ENCODE data around the gene CHST8.

The CHST8 gene

GRCh38 chr19:33701565-33701964, 79.8 kb downstream of the CHST8 start:
- no peak for TF ChIP-seq CTCF (conservative IDR thresholded peaks at IDR 0.05; ENCODE audit: low read depth, low read length)
- no peak overlapping the region for H3K4me3 ChIP-seq (ENCODE audit: low read depth, low read length)
- no peak for DNase-seq (ENCODE audit: low read depth)

GRCh38 chr19:33702606-33703437, 81.1 kb downstream of the CHST8 start:
- no peak overlapping the region for H3K4me3 ChIP-seq (ENCODE audit: low read depth, low read length)
- no peak for DNase-seq (ENCODE audit: low read depth)
- TF ChIP-seq CTCF (conservative IDR thresholded peaks at IDR 0.05; ENCODE audit: low read depth, low read length) = no peak

GRCh38 chr19:33703438-33703750, 81.6 kb downstream of the CHST8 start:
- TF ChIP-seq CTCF (conservative IDR thresholded peaks at IDR 0.05; ENCODE audit: low read depth, low read length) = no peak
- no peak overlapping the region for H3K4me3 ChIP-seq (ENCODE audit: low read depth, low read length)

GRCh38 chr19:33703821-33704220, 82.1 kb downstream of the CHST8 start:
- TF ChIP-seq CTCF (conservative IDR thresholded peaks at IDR 0.05; ENCODE audit: low read depth, low read length) = no peak
- H3K4me3 ChIP-seq (ENCODE audit: low read depth, low read length) = no peak overlapping the region
- no peak for DNase-seq (ENCODE audit: low read depth)

More at GRCh38 chr19:33703438-33703750, 81.6 kb downstream of the CHST8 start:
- no peak for DNase-seq (ENCODE audit: low read depth)

- no peak for TF ChIP-seq CTCF (conservative IDR thresholded peaks at IDR 0.05; ENCODE audit: low read depth, low read length)
- DNase-seq (ENCODE audit: low read depth) = no peak
- H3K4me3 ChIP-seq (ENCODE audit: low read depth, low read length) = no peak overlapping the region
Observed at GRCh38 chr19:33704271-33704670, 82.5 kb downstream of the CHST8 start.

GRCh38 chr19:33705090-33705847, 83.5 kb downstream of the CHST8 start:
- no peak for TF ChIP-seq CTCF (conservative IDR thresholded peaks at IDR 0.05; ENCODE audit: low read depth, low read length)
- no peak overlapping the region for H3K4me3 ChIP-seq (ENCODE audit: low read depth, low read length)
- DNase-seq (ENCODE audit: low read depth) = no peak
